Natural killer cell (primary cell): ENCODE measurements around the gene CCDC15. TPM values are rescaled to one million over a fixed set of nuclear protein-coding genes. Genes with fewer than 3 reads are reported as not detected.

Experiments used
- ATAC-seq, 3 donors: fragments of 150-1000 bp in 2 of 3; fragments of 200-7000 bp in 1 of 3; cut with Tn5 transposase; 1 replicate in 1 of 3; 2 replicates in 2 of 3; pipeline ENCODE4 v1.10.0; 2021; ENCODE audit warnings: mild to moderate bottlenecking in 2 of 3, moderate library complexity in 2 of 3
- DNase-seq, 2 donors: peaks; one replicate each; pipeline versions ENCODE4 v3.0.0 to v3.0.0-alpha.2; 2013 to 2021; ENCODE audit warnings: mixed read lengths in 1 of 2
- H3K27ac ChIP-seq: one replicate; pipeline ENCODE4 v1.5.1; 2013; ENCODE audit warnings: mild to moderate bottlenecking, low read length
- H3K27me3 ChIP-seq: one replicate; pipeline ENCODE4 v1.6.1; 2013; ENCODE audit warnings: low read length; ENCODE audit not compliant: control insufficient read depth, insufficient read depth
- H3K36me3 ChIP-seq: one replicate; pipeline ENCODE4 v1.6.1; 2013; ENCODE audit warnings: low read length; ENCODE audit not compliant: control insufficient read depth, insufficient read depth
- H3K4me1 ChIP-seq: one replicate; pipeline ENCODE4 v1.6.1; 2013; ENCODE audit warnings: low read length; ENCODE audit not compliant: control insufficient read depth, insufficient read depth
- H3K4me3 ChIP-seq: one replicate; pipeline ENCODE4 v1.5.1; 2013; ENCODE audit warnings: low read length
- H3K9me3 ChIP-seq: one replicate; pipeline ENCODE4 v1.6.1; 2013; ENCODE audit warnings: low read length; ENCODE audit not compliant: control insufficient read depth, insufficient read depth
- H3K27ac Mint-ChIP-seq, 2 donors: one replicate each; pipeline ENCODE4 v1.8.0; 2022; ENCODE audit warnings: mild to moderate bottlenecking in 2 of 2, mixed read lengths in 2 of 2, moderate library complexity in 1 of 2
- H3K27me3 Mint-ChIP-seq, 2 donors: one replicate each; pipeline ENCODE4 v1.8.0; 2022; ENCODE audit warnings: low read depth in 2 of 2, mixed read lengths in 2 of 2
- H3K36me3 Mint-ChIP-seq: one replicate; pipeline ENCODE4 v1.8.0; 2022; ENCODE audit warnings: mixed read lengths
- H3K4me1 Mint-ChIP-seq, 2 donors: one replicate each; pipeline ENCODE4 v1.8.0; 2022; ENCODE audit warnings: mixed read lengths in 2 of 2
- H3K4me3 Mint-ChIP-seq: one replicate; pipeline ENCODE4 v1.8.0; 2022; ENCODE audit warnings: mild to moderate bottlenecking, moderate library complexity, mixed read lengths
- H3K9me3 Mint-ChIP-seq, 2 donors: one replicate each; pipeline ENCODE4 v1.8.0; 2022; ENCODE audit warnings: mixed read lengths in 2 of 2
- CTCF ChIP-seq: fragments of 200-600 bp; IDR thresholded peaks from one replicate; pipeline ENCODE4 v1.8.0; 2022; ENCODE audit warnings: antibody characterized with exemption
- WGBS: methylation state at CpG from one replicate; pipeline ENCODE4 v1.1.7; 2013; ENCODE audit warnings: missing lambda C conversion rate; ENCODE audit not compliant: insufficient coverage; 5-methylcytosine and 5-hydroxymethylcytosine counted together
- intact Hi-C: fragments of 100-400 bp; cut with micrococcal nuclease; formaldehyde crosslinking; loops from one replicate; pipeline ENCODE4 v1.14.2; 2022
- total RNA-seq, 4 donors: library from RNA; stranded (reverse); fragments of 120-200 nt in 1 of 4; gene quantifications; one replicate each; pipeline versions ENCODE4 v1.2.3 to v1.2.4, GENCODE V29; 2013 to 2022

The CCDC15 gene
- total RNA-seq, 3 donors from 2014 or later (not counting 1 experiment from before 2014, with no cell fraction given) = 3.8 to 4.7 (median 3.9) TPM

- Mint-ChIP-seq H3K9me3 (no peaks in the 10 kb centered on the region), H3K36me3 (no peaks in the 10 kb centered on the region), H3K27ac (no peak overlapping the region), H3K27me3 (no peaks in the 10 kb centered on the region), H3K4me3 (no peak overlapping the region), H3K4me1 (no peaks in the 10 kb centered on the region)
- ATAC-seq (no peak), DNase-seq (no peak)
- Histone ChIP-seq H3K4me1 (no peaks in the 10 kb centered on the region), H3K27me3 (no peaks in the 10 kb centered on the region), H3K9me3 (no peaks in the 10 kb centered on the region), H3K27ac (no peak overlapping the region), H3K36me3 (no peaks in the 10 kb centered on the region), H3K4me3 (no peak overlapping the region)
- 86% methylated on average over 11 of the region's 11 CpGs for WGBS
- intact Hi-C loops = no loop called here
- no peak for TF ChIP-seq CTCF
Observed at GRCh38 chr11:125083312-125084056, 129.5 kb downstream of the CCDC15 start.

GRCh38 chr11:125084057-125084416, 130.0 kb downstream of the CCDC15 start:
- no peaks in the 10 kb centered on the region for H3K4me1 Mint-ChIP-seq
- no peak overlapping the region for H3K4me3 ChIP-seq
- H3K36me3 ChIP-seq = no peaks in the 10 kb centered on the region
- no peaks in the 10 kb centered on the region for H3K27me3 Mint-ChIP-seq
- DNase-seq (no peak), ATAC-seq (no peak)
- 94% methylated on average over 11 of the region's 11 CpGs for WGBS
- H3K27me3 ChIP-seq = no peaks in the 10 kb centered on the region
- H3K9me3 Mint-ChIP-seq = no peaks in the 10 kb centered on the region
- H3K4me3 Mint-ChIP-seq = no peak overlapping the region
- no peak overlapping the region for H3K27ac Mint-ChIP-seq
- intact Hi-C loops = no loop called here
- no peaks in the 10 kb centered on the region for H3K36me3 Mint-ChIP-seq
- no peak for TF ChIP-seq CTCF
- no peaks in the 10 kb centered on the region for H3K4me1 ChIP-seq
- no peaks in the 10 kb centered on the region for H3K9me3 ChIP-seq
- no peak overlapping the region for H3K27ac ChIP-seq

GRCh38 chr11:125084761-125085231, 130.8 kb downstream of the CCDC15 start:
- H3K36me3 Mint-ChIP-seq = no peaks in the 10 kb centered on the region
- H3K4me1 ChIP-seq = no peaks in the 10 kb centered on the region
- no peak for ATAC-seq
- DNase-seq = no peak
- no peak overlapping the region for H3K27ac Mint-ChIP-seq
- no peaks in the 10 kb centered on the region for H3K9me3 ChIP-seq
- H3K9me3 Mint-ChIP-seq = no peaks in the 10 kb centered on the region
- 94% methylated on average over 8 of the region's 8 CpGs for WGBS
- no peak overlapping the region for H3K27ac ChIP-seq
- no peak for TF ChIP-seq CTCF
- intact Hi-C loops = no loop called here
- no peaks in the 10 kb centered on the region for H3K4me1 Mint-ChIP-seq
- H3K27me3 ChIP-seq = no peaks in the 10 kb centered on the region
- H3K36me3 ChIP-seq = no peaks in the 10 kb centered on the region
- H3K4me3 ChIP-seq = no peak overlapping the region
- H3K4me3 Mint-ChIP-seq = no peak overlapping the region
- no peaks in the 10 kb centered on the region for H3K27me3 Mint-ChIP-seq
